ENCODE results near the gene MAGEC3.

GRCh38 chrX:141917801-141918200 is 79.7 kb downstream of the MAGEC3 start:
- TF ChIP-seq, protein P1, sequence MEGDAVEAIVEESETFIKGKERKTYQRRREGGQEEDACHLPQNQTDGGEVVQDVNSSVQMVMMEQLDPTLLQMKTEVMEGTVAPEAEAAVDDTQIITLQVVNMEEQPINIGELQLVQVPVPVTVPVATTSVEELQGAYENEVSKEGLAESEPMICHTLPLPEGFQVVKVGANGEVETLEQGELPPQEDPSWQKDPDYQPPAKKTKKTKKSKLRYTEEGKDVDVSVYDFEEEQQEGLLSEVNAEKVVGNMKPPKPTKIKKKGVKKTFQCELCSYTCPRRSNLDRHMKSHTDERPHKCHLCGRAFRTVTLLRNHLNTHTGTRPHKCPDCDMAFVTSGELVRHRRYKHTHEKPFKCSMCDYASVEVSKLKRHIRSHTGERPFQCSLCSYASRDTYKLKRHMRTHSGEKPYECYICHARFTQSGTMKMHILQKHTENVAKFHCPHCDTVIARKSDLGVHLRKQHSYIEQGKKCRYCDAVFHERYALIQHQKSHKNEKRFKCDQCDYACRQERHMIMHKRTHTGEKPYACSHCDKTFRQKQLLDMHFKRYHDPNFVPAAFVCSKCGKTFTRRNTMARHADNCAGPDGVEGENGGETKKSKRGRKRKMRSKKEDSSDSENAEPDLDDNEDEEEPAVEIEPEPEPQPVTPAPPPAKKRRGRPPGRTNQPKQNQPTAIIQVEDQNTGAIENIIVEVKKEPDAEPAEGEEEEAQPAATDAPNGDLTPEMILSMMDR (IDR thresholded peaks at IDR 0.05), result no peak
- TF ChIP-seq POLR2A (IDR thresholded peaks at IDR 0.05), result no peak

Measured in lower leg skin (tissue), 3 donors.